HG02588 (cell line): ENCODE measurements around the gene SRPRB.

ENCODE experiments used
- ATAC-seq: cut with Tn5 transposase; IDR thresholded peaks from one replicate; pipeline ENCODE4 v1.9.1; 2021; ENCODE audit warnings: mild to moderate bottlenecking, moderate library complexity; ENCODE audit not compliant: unreplicated experiment

The SRPRB gene

GRCh38 chr3:133840055-133840737 lies 34.6 kb downstream of the SRPRB start:
- no peak for ATAC-seq

DNA sequence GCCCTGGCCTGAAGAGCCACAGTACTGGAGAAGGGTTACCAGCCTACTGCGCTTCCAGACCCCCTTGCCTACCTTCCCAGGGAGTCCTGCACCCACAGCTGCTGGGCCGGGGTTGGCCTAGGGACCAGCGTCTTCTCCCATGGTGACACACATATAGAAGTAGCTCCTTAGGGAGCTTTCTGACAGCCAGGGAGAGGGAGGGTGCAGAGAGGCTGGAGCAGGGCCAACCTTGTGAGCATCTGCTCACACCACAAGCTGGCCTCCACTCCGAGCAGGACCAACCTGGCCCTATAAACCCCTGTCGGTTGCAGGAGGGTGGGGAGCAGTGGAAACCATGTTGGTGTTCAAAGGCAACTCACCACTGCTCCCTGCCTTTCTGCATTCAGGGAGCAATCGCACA lies 35.2 kb downstream of the SRPRB start:
- ATAC-seq, result no peak

- ATAC-seq, result no peak
These were observed 35.6 kb downstream of the SRPRB start for GRCh38 chr3:133841196-133841595.

- no peak for ATAC-seq
These were observed 36.5 kb downstream of the SRPRB start for GRCh38 chr3:133842158-133842557.

- no peak for ATAC-seq
These were observed 38.0 kb downstream of the SRPRB start for GRCh38 chr3:133843634-133844033.

DNA sequence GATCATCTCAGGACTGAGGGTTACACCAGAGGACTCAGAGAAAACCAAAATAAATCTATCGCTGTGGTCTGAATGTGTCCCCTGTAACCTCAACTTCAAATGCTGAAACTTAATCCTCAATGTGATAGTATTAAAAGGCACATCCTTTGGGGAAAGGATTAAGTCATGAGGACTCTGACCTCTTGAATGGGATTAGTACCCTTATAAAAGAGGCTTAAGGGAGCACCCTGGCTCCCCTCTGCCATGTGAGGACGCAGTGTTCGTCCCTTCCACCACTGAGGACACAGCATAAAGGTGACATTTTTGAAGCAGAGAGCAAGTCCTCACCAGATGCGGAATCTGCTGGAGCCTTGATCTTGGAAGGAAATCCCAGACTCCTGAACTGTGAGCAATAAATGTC lies 39.5 kb downstream of the SRPRB start:
- ATAC-seq, result no peak

DNA sequence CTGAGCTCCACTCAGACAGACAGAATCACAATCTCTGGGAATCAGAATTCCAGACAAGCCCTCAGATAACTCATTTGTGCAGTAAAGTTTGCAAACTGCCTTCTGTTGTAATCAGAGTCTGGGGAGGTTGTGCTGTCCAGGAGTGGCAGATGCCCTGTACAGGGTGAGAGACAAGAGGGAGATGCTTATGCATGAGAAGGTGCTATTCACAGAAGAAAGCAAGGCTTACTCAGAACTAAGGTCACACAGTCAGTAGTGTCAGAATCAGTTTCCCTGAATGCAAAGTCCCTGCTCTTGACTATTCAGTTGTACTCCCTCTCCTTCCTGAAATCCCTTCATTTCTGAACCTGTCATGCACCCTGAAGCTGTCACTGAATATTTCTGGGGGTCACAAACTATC lies 43.7 kb downstream of the SRPRB start:
- ATAC-seq, result no peak

GRCh38 chr3:133850034-133850433 lies 44.4 kb downstream of the SRPRB start:
- no peak for ATAC-seq

GRCh38 chr3:133851266-133851906 lies 45.8 kb downstream of the SRPRB start:
- no peak for ATAC-seq

- ATAC-seq, result no peak
These were observed 46.3 kb downstream of the SRPRB start for GRCh38 chr3:133851931-133852330.

DNA sequence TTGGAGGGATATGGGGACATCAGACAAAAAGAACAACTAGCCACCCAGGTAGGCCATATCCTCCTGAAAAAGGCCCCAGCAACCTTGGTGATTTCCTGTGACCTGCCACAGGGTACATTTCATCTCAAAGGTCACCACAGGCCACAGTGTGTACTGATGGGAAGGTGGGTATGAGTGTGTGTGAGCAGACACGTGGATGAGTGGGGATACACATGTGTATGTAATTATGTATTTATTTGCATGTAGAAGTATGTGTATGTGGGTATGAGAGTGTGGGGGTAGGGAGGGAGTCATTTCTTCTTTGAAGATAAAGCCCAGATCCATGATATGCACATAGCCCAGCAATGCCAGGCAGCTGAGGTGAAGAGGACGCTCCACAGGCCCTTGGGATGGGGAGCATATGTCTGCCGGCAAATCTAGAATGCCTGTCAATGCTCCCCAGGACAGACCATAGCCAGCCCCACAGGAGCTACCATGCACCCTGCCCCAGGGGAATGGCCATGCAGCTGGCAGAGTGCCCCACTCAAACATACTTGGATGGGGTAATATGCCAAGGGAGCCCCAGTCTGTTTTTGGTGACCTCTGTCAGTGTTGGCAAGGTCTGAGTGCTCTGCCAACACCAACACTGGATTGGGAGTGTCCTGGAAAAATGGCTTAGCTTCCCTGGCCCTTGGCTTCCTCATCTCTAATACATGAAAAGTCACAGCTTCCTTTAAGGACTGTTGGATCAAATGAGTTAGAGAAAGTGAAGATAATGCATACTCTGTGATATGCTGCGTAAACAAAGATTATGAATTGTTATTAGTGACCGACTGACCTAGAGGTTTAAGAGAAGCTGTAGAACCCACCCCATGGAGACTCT lies 47.7 kb downstream of the SRPRB start:
- no peak for ATAC-seq

GRCh38 chr3:133853925-133854227 lies 48.3 kb downstream of the SRPRB start:
- no peak for ATAC-seq

DNA sequence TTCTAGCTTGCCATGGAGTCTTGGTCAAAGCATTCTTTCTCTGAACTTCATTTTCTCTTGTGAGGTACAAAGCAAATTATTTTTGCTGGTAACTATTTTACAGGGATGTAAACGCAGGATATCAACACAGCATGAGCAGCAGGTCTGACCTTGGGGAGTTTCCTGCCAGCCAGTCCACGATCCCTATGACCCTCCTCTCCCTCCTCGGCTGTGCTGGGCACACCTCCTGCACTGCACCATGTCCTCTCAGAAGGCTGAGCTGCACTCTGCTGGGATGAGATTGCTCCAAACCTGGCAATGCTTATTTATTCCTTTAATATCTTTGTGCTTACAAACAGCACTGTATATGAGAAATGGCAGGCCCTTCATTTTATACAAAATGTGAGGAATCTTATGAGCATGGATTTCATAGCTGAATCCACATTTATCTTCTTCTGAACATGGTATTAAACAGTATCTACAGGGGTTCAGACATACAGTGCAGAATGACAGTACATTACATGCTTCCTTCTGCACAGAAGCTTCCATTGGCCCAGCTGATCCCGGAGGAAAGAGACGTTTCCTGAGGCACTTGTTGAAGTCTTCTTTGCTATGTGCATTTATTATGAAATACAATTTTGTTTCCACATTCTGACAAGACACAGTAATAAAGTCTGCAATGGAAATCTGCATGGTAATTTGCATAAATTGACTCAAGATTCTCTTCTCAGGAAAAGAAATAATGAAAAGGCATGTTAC lies 48.8 kb downstream of the SRPRB start:
- ATAC-seq, result no peak

GRCh38 chr3:133855002-133855370 lies 49.4 kb downstream of the SRPRB start:
- no peak for ATAC-seq

GRCh38 chr3:133855772-133856171 lies 50.2 kb downstream of the SRPRB start:
- no peak for ATAC-seq

GRCh38 chr3:133856316-133856715 lies 50.7 kb downstream of the SRPRB start:
- no peak for ATAC-seq

GRCh38 chr3:133857767-133858166 lies 52.2 kb downstream of the SRPRB start:
- ATAC-seq, result no peak

GRCh38 chr3:133859381-133860234 lies 54.0 kb downstream of the SRPRB start:
- ATAC-seq, result no peak

- no peak for ATAC-seq
These were observed 54.9 kb downstream of the SRPRB start for GRCh38 chr3:133860519-133860918.

DNA sequence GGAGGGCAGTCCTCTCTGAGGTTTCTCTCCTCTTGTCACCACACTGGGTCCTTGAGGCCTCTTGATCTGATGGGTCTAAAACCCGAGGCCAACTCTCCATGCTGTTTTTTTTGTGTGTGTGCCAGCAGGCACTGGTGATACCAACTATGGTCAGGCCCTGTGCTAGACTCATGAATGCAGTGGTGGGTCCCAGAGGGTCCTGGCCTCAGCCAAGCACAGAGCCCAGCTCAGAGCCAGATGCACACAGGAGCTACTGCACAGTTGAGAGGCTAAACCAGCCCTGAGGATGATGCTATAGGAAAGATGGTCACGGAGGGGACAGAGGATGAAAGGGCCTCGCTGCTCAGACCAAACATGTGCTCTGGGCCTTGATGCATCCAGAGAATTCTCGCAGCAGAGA lies 56.5 kb downstream of the SRPRB start:
- no peak for ATAC-seq

DNA sequence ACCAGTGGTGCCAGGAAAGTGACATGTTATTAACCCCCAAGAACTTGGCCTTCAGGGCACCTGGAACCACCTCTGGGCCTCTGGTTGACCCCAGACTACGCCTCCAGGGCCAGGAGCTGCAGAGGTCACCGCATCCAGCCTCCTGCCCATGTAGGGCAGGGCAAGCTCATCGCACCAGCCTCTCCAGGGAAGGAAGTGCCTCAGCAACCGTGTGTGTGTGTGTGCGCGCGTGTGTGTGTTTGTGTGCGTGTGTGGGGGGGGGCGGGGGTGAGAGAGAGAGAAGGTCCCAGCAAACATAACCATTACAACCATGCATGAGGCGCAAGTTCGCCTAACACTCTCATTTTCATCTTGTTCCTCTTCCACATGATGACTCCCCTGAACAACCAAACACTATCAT lies 58.3 kb downstream of the SRPRB start:
- no peak for ATAC-seq
